ENCODE data around the gene OSTM1.
A peak's percentile ranks its signal among the peaks of the same experiment; 100 is the strongest.

Gene OSTM1

GRCh38 chr6:108100003-108100402 is 25.5 kb upstream of the OSTM1 start:
- no peak for DNase-seq (ENCODE audit: low spot score)

GRCh38 chr6:108097882-108098281 is 23.3 kb upstream of the OSTM1 start:
- no peak for DNase-seq (ENCODE audit: low spot score)

GRCh38 chr6:108093781-108094300 is 19.3 kb upstream of the OSTM1 start:
- DNase-seq (ENCODE audit: low spot score) = no peak

GRCh38 chr6:108091288-108091687 is 16.7 kb upstream of the OSTM1 start:
- DNase-seq (ENCODE audit: low spot score) = no peak

- DNase-seq (ENCODE audit: low spot score) = no peak
These were observed 8.8 kb upstream of the OSTM1 start for GRCh38 chr6:108083349-108083748.

- DNase-seq (ENCODE audit: low spot score) = no peak
These were observed 8.0 kb upstream of the OSTM1 start for GRCh38 chr6:108082539-108082938.

- DNase-seq (ENCODE audit: low spot score) = no peak
These were observed 5.7 kb upstream of the OSTM1 start for GRCh38 chr6:108080010-108080780.

- no peak for DNase-seq (ENCODE audit: low spot score)
These were observed 3.6 kb upstream of the OSTM1 start for GRCh38 chr6:108078191-108078590.

- DNase-seq (ENCODE audit: low spot score) = peak; percentile 9
These were observed 533 bp downstream of the OSTM1 start for GRCh38 chr6:108074057-108074358.

- no peak for DNase-seq (ENCODE audit: low spot score)
These were observed 2.7 kb downstream of the OSTM1 start for GRCh38 chr6:108071736-108072276.

- peak; percentile 28 for DNase-seq (ENCODE audit: low spot score)
These were observed 5.9 kb downstream of the OSTM1 start for GRCh38 chr6:108068618-108069017.

GRCh38 chr6:108068182-108068581 is 6.4 kb downstream of the OSTM1 start:
- DNase-seq (ENCODE audit: low spot score) = no peak

GRCh38 chr6:108052706-108053105 is 21.8 kb downstream of the OSTM1 start:
- DNase-seq (ENCODE audit: low spot score) = no peak

GRCh38 chr6:108051481-108051880 is 23.1 kb downstream of the OSTM1 start:
- DNase-seq (ENCODE audit: low spot score) = no peak

- no peak for DNase-seq (ENCODE audit: low spot score)
These were observed 34.9 kb downstream of the OSTM1 start for GRCh38 chr6:108039681-108040080.

GRCh38 chr6:108036884-108037283 is 37.7 kb downstream of the OSTM1 start:
- no peak for DNase-seq (ENCODE audit: low spot score)

- DNase-seq (ENCODE audit: low spot score) = no peak
These were observed 42.6 kb downstream of the OSTM1 start for GRCh38 chr6:108031968-108032367.

- no peak for DNase-seq (ENCODE audit: low spot score)
These were observed 44.3 kb downstream of the OSTM1 start for GRCh38 chr6:108030211-108030610.

- no peak for DNase-seq (ENCODE audit: low spot score)
These were observed 45.2 kb downstream of the OSTM1 start for GRCh38 chr6:108029226-108029921.

GRCh38 chr6:108027594-108027993 is 46.9 kb downstream of the OSTM1 start:
- no peak for DNase-seq (ENCODE audit: low spot score)

- no peak for DNase-seq (ENCODE audit: low spot score)
These were observed 47.5 kb downstream of the OSTM1 start for GRCh38 chr6:108027056-108027455.

GRCh38 chr6:108024427-108025073 is 50.0 kb downstream of the OSTM1 start:
- no peak for DNase-seq (ENCODE audit: low spot score)

Measured in CD4-positive, alpha-beta T cell treated with Interleukin-6 at 100 ng/mL for 8 hours (primary cell).